ENCODE data around the gene QSOX2. TPM values are rescaled to one million over a fixed set of nuclear protein-coding genes. Genes with fewer than 3 reads are reported as not detected.

QSOX2 gene
- total RNA-seq, 4 donors from 2014 or later, result 3.4 to 7.2 (median 5.2) TPM

DNA sequence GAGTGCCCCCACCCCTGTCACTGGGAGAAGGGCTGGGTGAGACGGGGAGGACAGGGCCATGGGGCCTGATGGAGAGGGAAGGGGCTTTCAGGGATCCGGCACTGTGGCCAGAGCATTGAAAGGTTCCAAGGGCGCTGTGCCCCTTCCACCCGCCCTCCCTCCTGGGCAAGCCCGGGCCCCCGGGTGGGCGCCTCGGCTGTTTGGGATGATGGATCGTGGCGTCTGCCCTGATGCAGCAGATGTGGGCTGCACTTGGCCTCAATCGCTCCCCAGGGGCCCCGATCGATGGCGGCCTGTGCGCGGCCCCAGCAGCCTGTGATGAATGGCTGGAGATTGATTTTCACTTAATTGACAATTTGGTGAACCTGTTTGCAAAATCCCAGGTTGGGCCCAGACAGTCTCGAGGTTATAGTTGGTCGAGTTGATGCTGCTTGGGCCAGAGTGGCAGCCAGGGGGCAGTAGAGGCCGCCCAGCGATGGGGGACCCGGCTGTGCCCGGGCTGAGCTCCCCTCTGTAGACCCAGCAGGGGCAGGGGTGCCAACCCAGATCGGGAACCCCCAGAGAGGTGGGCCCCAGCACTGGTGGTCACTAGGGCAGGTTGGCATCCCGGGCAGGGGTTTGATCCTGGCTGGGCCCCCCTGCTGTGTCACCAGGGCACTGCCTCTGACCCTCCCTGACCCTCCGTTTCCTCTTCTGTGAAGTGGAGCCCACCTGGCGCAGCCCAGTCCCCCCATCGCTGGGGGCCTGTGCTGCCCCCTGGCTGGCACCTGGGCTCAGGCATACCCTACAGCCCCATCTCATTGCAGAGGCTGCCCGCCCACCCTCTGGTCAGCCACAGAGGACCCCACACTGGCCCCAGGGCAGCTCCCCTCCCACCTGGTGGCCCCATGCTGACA lies 75.4 kb downstream of the QSOX2 start:
- no peak overlapping the region for H3K27ac ChIP-seq
- no peak for ATAC-seq
- WGBS, 2 donors (ENCODE audit: low coverage in 1 of 2), result 100% methylated on average over 1 of the region's 28 CpGs; no CpG with 5 or more reads in 1 of the 2 donors
- TF ChIP-seq, protein P1, sequence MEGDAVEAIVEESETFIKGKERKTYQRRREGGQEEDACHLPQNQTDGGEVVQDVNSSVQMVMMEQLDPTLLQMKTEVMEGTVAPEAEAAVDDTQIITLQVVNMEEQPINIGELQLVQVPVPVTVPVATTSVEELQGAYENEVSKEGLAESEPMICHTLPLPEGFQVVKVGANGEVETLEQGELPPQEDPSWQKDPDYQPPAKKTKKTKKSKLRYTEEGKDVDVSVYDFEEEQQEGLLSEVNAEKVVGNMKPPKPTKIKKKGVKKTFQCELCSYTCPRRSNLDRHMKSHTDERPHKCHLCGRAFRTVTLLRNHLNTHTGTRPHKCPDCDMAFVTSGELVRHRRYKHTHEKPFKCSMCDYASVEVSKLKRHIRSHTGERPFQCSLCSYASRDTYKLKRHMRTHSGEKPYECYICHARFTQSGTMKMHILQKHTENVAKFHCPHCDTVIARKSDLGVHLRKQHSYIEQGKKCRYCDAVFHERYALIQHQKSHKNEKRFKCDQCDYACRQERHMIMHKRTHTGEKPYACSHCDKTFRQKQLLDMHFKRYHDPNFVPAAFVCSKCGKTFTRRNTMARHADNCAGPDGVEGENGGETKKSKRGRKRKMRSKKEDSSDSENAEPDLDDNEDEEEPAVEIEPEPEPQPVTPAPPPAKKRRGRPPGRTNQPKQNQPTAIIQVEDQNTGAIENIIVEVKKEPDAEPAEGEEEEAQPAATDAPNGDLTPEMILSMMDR (IDR thresholded peaks at IDR 0.05), result peak in 3 of 4 experiments; percentile 18 to 56 (median 38)
- TF ChIP-seq POLR2A (IDR thresholded peaks at IDR 0.05), result no peak
- TF ChIP-seq EP300 (IDR thresholded peaks at IDR 0.05), result no peak
- no peak for TF ChIP-seq POLR2AphosphoS5 (IDR thresholded peaks at IDR 0.05)
- peaks cover 65% of the 10 kb centered on the region for H3K27me3 ChIP-seq
- H3K36me3 ChIP-seq, result no peaks in the 10 kb centered on the region
- H3K4me3 ChIP-seq, result no peak overlapping the region
- no peaks in the 10 kb centered on the region for H3K4me1 ChIP-seq
- peaks cover 0 to 11% (median 0%) of the 10 kb centered on the region in 3 donors for H3K9me3 ChIP-seq

DNA sequence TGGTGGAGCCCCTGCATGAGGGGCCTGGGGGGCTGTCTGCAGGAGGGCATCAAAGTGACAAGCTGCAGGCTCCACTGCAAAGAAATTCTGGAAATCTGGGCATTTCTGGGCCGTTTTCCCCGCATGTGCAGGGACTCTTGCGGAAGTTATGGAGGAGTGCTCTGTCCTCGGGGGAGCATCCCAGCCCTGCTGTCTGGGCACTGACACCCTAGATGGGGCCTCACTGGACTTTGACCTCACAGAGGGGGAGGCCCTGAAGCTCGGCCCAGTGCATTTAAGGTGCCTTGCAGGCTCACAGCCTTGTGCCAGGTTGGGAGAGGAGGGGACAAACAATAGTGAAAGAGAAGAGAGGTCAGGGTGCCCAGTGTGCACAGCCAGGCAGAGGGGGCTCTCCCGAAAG lies 76.1 kb downstream of the QSOX2 start:
- Histone ChIP-seq H3K4me3 (no peak overlapping the region), H3K9me3 (peaks cover 0 to 11% (median 0%) of the 10 kb centered on the region in 3 donors), H3K4me1 (no peaks in the 10 kb centered on the region), H3K36me3 (no peaks in the 10 kb centered on the region), H3K27ac (no peak overlapping the region), H3K27me3 (peaks cover 65% of the 10 kb centered on the region)
- TF ChIP-seq EP300 (IDR thresholded peaks at IDR 0.05), result no peak
- TF ChIP-seq POLR2AphosphoS5 (IDR thresholded peaks at IDR 0.05), result no peak
- no peak for TF ChIP-seq POLR2A (IDR thresholded peaks at IDR 0.05)
- TF ChIP-seq, protein P1 (IDR thresholded peaks at IDR 0.05), result no peak
- no peak for ATAC-seq
- WGBS, 2 donors (ENCODE audit: low coverage in 1 of 2), result 71% methylated on average over 1 of the region's 6 CpGs; no CpG with 5 or more reads in 1 of the 2 donors

DNA sequence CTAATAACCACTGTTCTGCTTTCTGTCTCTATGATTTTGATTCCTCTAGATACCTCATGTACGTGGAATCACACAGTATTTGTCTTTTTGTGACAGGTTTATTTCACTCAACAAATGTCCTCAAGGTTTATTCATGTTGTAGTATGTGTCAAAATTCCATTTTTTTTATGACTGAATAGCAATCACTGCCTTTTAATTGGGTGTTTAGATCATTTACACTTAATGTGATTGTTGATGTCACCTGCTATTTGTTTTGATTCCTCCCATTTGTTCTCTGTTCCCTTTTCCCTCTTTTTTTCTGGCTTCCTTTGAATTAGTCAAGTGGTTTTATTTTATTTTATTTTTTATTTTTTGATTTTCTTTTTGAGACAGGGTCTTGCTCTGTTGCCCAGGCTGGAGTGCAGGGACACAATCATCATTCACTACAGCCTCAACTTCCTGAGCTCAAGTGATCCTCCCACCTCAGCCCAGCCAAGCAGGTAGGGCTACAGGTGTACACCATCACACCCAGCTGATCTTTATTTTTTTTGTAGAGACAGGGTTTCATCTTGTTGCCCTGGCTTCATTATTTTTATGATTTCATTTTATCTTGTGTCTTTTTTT lies 82.3 kb downstream of the QSOX2 start:
- ATAC-seq, result no peak
- H3K9me3 ChIP-seq, result peaks cover 0 to 25% (median 0%) of the 10 kb centered on the region in 3 donors
- H3K27me3 ChIP-seq, result peaks cover 50% of the 10 kb centered on the region
- TF ChIP-seq, protein P1 (IDR thresholded peaks at IDR 0.05), result no peak
- TF ChIP-seq POLR2AphosphoS5 (IDR thresholded peaks at IDR 0.05) (no peak), EP300 (IDR thresholded peaks at IDR 0.05) (no peak), POLR2A (IDR thresholded peaks at IDR 0.05) (no peak)
- 41 to 55% methylated on average over 1 of the region's 1 CpG for WGBS, 2 donors (ENCODE audit: low coverage in 1 of 2)
- no peak overlapping the region for H3K27ac ChIP-seq
- no peaks in the 10 kb centered on the region for H3K4me1 ChIP-seq
- no peak overlapping the region for H3K4me3 ChIP-seq
- no peaks in the 10 kb centered on the region for H3K36me3 ChIP-seq

DNA sequence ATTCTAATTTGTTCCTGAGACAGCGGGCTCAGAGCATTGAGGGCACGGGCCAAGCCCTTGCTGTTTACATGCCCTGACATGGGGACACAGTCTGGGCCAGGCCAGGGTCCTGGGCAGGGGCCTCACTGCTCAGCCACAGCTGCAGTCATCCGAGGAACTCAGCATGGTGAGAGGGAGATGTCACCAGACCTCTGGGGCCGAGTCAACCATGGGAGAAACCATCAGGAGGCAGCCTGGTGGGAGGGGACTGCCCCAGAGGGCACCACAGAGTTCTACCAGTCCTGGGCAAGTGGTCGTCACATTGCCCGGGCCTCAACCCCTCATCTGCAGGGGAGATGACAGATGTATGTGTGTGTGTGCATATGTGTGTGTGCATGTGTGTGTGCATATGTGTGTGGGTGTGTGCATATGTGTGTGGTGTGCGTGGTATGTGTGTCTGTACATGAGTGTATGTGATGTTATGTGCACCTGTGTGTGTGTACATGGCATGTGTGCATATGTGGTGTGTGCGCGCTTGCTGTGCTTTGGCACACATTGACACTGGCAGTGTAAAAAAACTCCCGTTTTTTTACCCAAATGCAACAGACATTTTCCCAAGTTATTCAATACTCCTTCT lies 84.5 kb downstream of the QSOX2 start:
- 67 to 73% methylated on average over 4 to 5 of the region's 10 CpGs for WGBS, 2 donors (ENCODE audit: low coverage in 1 of 2)
- no peak for TF ChIP-seq POLR2AphosphoS5 (IDR thresholded peaks at IDR 0.05)
- TF ChIP-seq EP300 (IDR thresholded peaks at IDR 0.05), result no peak
- TF ChIP-seq POLR2A (IDR thresholded peaks at IDR 0.05), result no peak
- TF ChIP-seq, protein P1 (IDR thresholded peaks at IDR 0.05), result no peak
- no peak overlapping the region for H3K4me3 ChIP-seq
- H3K27me3 ChIP-seq, result peaks cover 65% of the 10 kb centered on the region
- no peaks in the 10 kb centered on the region for H3K36me3 ChIP-seq
- no peak for ATAC-seq
- H3K4me1 ChIP-seq, result no peaks in the 10 kb centered on the region
- H3K27ac ChIP-seq, result no peak overlapping the region
- peaks cover 0 to 15% (median 0%) of the 10 kb centered on the region in 3 donors for H3K9me3 ChIP-seq
